H1 (cell line): ENCODE results near the gene PEX14. TPM values are rescaled to one million over a fixed set of nuclear protein-coding genes. Genes with fewer than 3 reads are reported as not detected.

Experiments used
- CTCF ChIA-PET: fragments of 300-600 bp; sonication (Branson Sonifier 250); formaldehyde crosslinking; loops from one replicate; lab custom pipeline; 2021; ENCODE audit not compliant: partially characterized antibody; lab: Charles Lee
- POLR2A ChIA-PET: fragments of 300-600 bp; sonication (Branson Sonifier 250); formaldehyde crosslinking; loops from one replicate; lab custom pipeline; 2021; ENCODE audit warnings: inconsistent platforms; ENCODE audit not compliant: partially characterized antibody; lab: Charles Lee
- DNase-seq, 2 experiments: peaks; one replicate each; pipeline versions ENCODE4 v3.0.0 to v3.0.0-alpha.2; 2010 to 2022; ENCODE audit warnings: low spot score in 2 of 2, low read depth in 1 of 2, mixed read lengths in 1 of 2
- FAIRE-seq: peaks from 2 replicates; lab custom pipeline; 2011; peaks lifted over from hg19 to GRCh38; lab: Jason Lieb, UNC
- H2AFZ ChIP-seq: 2 replicates; pipeline ENCODE4 v1.8.1; 2012; ENCODE audit warnings: low read length, inconsistent platforms
- H2AK5ac ChIP-seq: 2 replicates; pipeline ENCODE4 v1.6.1; 2013; ENCODE audit warnings: low read depth, low read length
- H2BK120ac ChIP-seq: replicated peaks from 2 replicates; pipeline ENCODE3; 2013; ENCODE audit warnings: low read depth, low read length, inconsistent platforms
- H2BK12ac ChIP-seq: 2 replicates; pipeline ENCODE4 v1.6.1; 2013; ENCODE audit warnings: low read depth, low read length
- H2BK15ac ChIP-seq: 2 replicates; pipeline ENCODE4 v1.6.1; 2013; ENCODE audit warnings: low read length
- H2BK20ac ChIP-seq: 2 replicates; pipeline ENCODE4 v1.6.1; 2013; ENCODE audit warnings: low read length
- H2BK5ac ChIP-seq: 2 replicates; pipeline ENCODE4 v1.6.1; 2013; ENCODE audit warnings: low read depth, low read length
- H3K14ac ChIP-seq: 2 replicates; pipeline ENCODE4 v1.6.1; 2013; ENCODE audit warnings: inconsistent platforms; ENCODE audit not compliant: insufficient read length
- H3K18ac ChIP-seq: 2 replicates; pipeline ENCODE4 v1.6.1; 2013; ENCODE audit warnings: low read length; ENCODE audit errors: extremely low read depth
- H3K23ac ChIP-seq: 2 replicates; pipeline ENCODE4 v1.6.1; 2013; ENCODE audit warnings: inconsistent platforms; ENCODE audit not compliant: insufficient read length
- H3K23me2 ChIP-seq: 2 replicates; pipeline ENCODE4 v1.6.1; 2013; ENCODE audit warnings: low read depth, low read length
- H3K27ac ChIP-seq: 2 replicates; pipeline ENCODE4 v1.6.1; 2011; ENCODE audit warnings: low read depth, low read length, inconsistent platforms
- H3K27me3 ChIP-seq, 4 experiments: replicated peaks in 1 of 4; 1 replicate in 1 of 4; 2 replicates in 3 of 4; pipeline versions ENCODE4 v1.6.1 to v1.8.1; 2011 to 2013; ENCODE audit warnings: low read length in 3 of 4, mild to moderate bottlenecking in 3 of 4, inconsistent platforms in 2 of 4, mixed read lengths in 2 of 4, moderate library complexity in 1 of 4; ENCODE audit not compliant: control insufficient read depth in 3 of 4, insufficient read depth in 3 of 4; ENCODE audit errors: extremely low read depth in 1 of 4
- H3K36me3 ChIP-seq, 4 experiments: 2 replicates each; pipeline versions ENCODE4 v1.6.1 to v1.8.1; 2011 to 2013; ENCODE audit warnings: mild to moderate bottlenecking in 4 of 4, low read length in 3 of 4, moderate library complexity in 2 of 4, control low read depth in 1 of 4, inconsistent platforms in 1 of 4; ENCODE audit not compliant: insufficient read depth in 4 of 4, control insufficient read depth in 2 of 4
- H3K4ac ChIP-seq: replicated peaks from 2 replicates; pipeline ENCODE3; 2013; ENCODE audit warnings: low read length, low read depth, mixed read lengths, inconsistent platforms; ENCODE audit not compliant: insufficient read length
- H3K4me1 ChIP-seq, 4 experiments: replicated peaks in 1 of 4; 1 replicate in 1 of 4; 2 replicates in 3 of 4; pipeline versions ENCODE4 v1.6.1 to v1.8.1; 2011 to 2013; ENCODE audit warnings: low read length in 3 of 4, inconsistent platforms in 2 of 4, mixed read lengths in 1 of 4; ENCODE audit not compliant: insufficient read depth in 4 of 4, control insufficient read depth in 3 of 4
- H3K4me2 ChIP-seq, 2 experiments: 2 replicates each; pipeline versions ENCODE4 v1.6.1 to v1.8.1; 2011 to 2013; ENCODE audit warnings: low read depth in 2 of 2, low read length in 2 of 2, control low read depth in 1 of 2, inconsistent platforms in 1 of 2, mild to moderate bottlenecking in 1 of 2; ENCODE audit not compliant: insufficient read depth in 1 of 2
- H3K4me3 ChIP-seq, 4 experiments: fragments of 200-600, 300-600 bp in 1 of 4; sonication (generic), shearing (Covaris generic), sonication (Bioruptor Twin) in 1 of 4; 2 replicates each; pipeline versions ENCODE4 v1.5.1 to v1.8.1; 2011 to 2016; ENCODE audit warnings: low read length in 4 of 4, low read depth in 3 of 4, control low read depth in 2 of 4, inconsistent platforms in 2 of 4, mild to moderate bottlenecking in 2 of 4, mixed read lengths in 1 of 4, moderate library complexity in 1 of 4; ENCODE audit not compliant: insufficient read depth in 2 of 4; ENCODE audit errors: extremely low read depth in 1 of 4
- H3K56ac ChIP-seq: replicated peaks from 2 replicates; pipeline ENCODE3; 2013; ENCODE audit warnings: low read depth, mild to moderate bottlenecking, mixed read lengths, low read length, inconsistent platforms; ENCODE audit not compliant: insufficient read length
- H3K79me1 ChIP-seq: 2 replicates; pipeline ENCODE4 v1.6.1; 2013; ENCODE audit warnings: low read depth, low read length, control low read depth
- H3K79me2 ChIP-seq, 2 experiments: 2 replicates each; pipeline versions ENCODE4 v1.6.1 to v1.8.1; 2012 to 2013; ENCODE audit warnings: low read length in 2 of 2, mild to moderate bottlenecking in 2 of 2, inconsistent platforms in 1 of 2; ENCODE audit not compliant: insufficient read depth in 2 of 2, control insufficient read depth in 1 of 2
- H3K9ac ChIP-seq, 4 experiments: replicated peaks in 1 of 4; 1 replicate in 1 of 4; 2 replicates in 3 of 4; pipeline versions ENCODE4 v1.6.1 to v1.8.1; 2011 to 2013; ENCODE audit warnings: low read depth in 3 of 4, low read length in 3 of 4, control low read depth in 2 of 4, mild to moderate bottlenecking in 2 of 4, moderate library complexity in 2 of 4, inconsistent platforms in 1 of 4; ENCODE audit errors: extremely low read depth in 1 of 4
- H3K9me3 ChIP-seq, 2 experiments: 2 replicates each; pipeline versions ENCODE4 v1.6.1 to v1.8.1; 2012 to 2013; ENCODE audit warnings: mild to moderate bottlenecking in 2 of 2, moderate library complexity in 2 of 2, control low read depth in 1 of 2, inconsistent platforms in 1 of 2, low read depth in 1 of 2, low read length in 1 of 2, mixed read lengths in 1 of 2; ENCODE audit not compliant: insufficient read depth in 2 of 2
- H4K20me1 ChIP-seq, 2 experiments: replicated peaks in 1 of 2; 2 replicates each; pipeline versions ENCODE3 to v1.8.1; 2011 to 2013; ENCODE audit warnings: inconsistent platforms in 2 of 2, low read length in 2 of 2, mild to moderate bottlenecking in 1 of 2; ENCODE audit not compliant: insufficient read depth in 2 of 2, control insufficient read depth in 1 of 2
- H4K5ac ChIP-seq: 2 replicates; pipeline ENCODE4 v1.6.1; 2013; ENCODE audit warnings: low read length, low read depth, mixed read lengths, inconsistent platforms; ENCODE audit not compliant: insufficient read length
- H4K8ac ChIP-seq: 2 replicates; pipeline ENCODE4 v1.8.0; 2013; ENCODE audit warnings: mild to moderate bottlenecking, moderate library complexity, low read length, inconsistent platforms; ENCODE audit not compliant: insufficient read depth; ENCODE audit errors: extremely low read depth
- H4K91ac ChIP-seq: replicated peaks from 2 replicates; pipeline ENCODE3; 2013; ENCODE audit warnings: low read length, mixed read lengths, inconsistent platforms; ENCODE audit not compliant: insufficient read length
- KDM4A ChIP-seq: IDR thresholded peaks from one replicate; pipeline ENCODE4 v1.7.1; 2012; ENCODE audit warnings: low read depth, mild to moderate bottlenecking, moderate library complexity, low read length, inconsistent platforms; ENCODE audit not compliant: severe bottlenecking
- RAD21 ChIP-seq, 2 experiments: IDR thresholded peaks in 1 of 2; conservative IDR thresholded peaks in 1 of 2; 2 replicates each; pipeline ENCODE4 v1.6.1; 2011; ENCODE audit warnings: low read depth in 2 of 2, low read length in 2 of 2, improper control_type of control experiment in 1 of 2, inconsistent platforms in 1 of 2, mild to moderate bottlenecking in 1 of 2, moderate library complexity in 1 of 2
- SIN3A ChIP-seq, 2 experiments: IDR thresholded peaks in 1 of 2; conservative IDR thresholded peaks in 1 of 2; 2 replicates each; pipeline ENCODE4 v1.6.1; 2011 to 2012; ENCODE audit warnings: low read length in 2 of 2, improper control_type of control experiment in 1 of 2, low read depth in 1 of 2, mild to moderate bottlenecking in 1 of 2
- TEAD4 ChIP-seq: IDR thresholded peaks from 2 replicates; pipeline ENCODE4 v1.6.1; 2012; ENCODE audit warnings: low read depth, low read length, inconsistent platforms, mixed read lengths
- WGBS, 2 experiments: shearing (Covaris generic) in 1 of 2; methylation state at CpG; one replicate each; pipeline versions ENCODE4 v1.1.6 to v1.1.7; 2013 to 2015; ENCODE audit warnings: low lambda C conversion rate in 2 of 2, mixed read lengths in 2 of 2, inconsistent platforms in 1 of 2, low coverage in 1 of 2, missing lambda C conversion rate in 1 of 2; ENCODE audit not compliant: insufficient replicate concordance in 2 of 2, insufficient coverage in 1 of 2, insufficient read length in 1 of 2; ENCODE audit errors: extremely low coverage in 1 of 2, missing lambda C conversion rate in 1 of 2; 5-methylcytosine and 5-hydroxymethylcytosine counted together
- polyA plus RNA-seq, 7 experiments: library from polyadenylated mRNA; depleted of rRNA in 3 of 7; stranded (reverse) in 5 of 7; unstranded in 2 of 7; fragments of >200 nt in 5 of 7; fragments of 200-250 nt in 2 of 7; gene quantifications; 1 replicate in 5 of 7; 2 replicates in 1 of 7; 4 replicates in 1 of 7; pipeline versions ENCODE4 v1.2.1 to v1.2.3, GENCODE V29; 2011 to 2013; ENCODE audit warnings: missing spikeins in 2 of 7, mixed read lengths in 2 of 7
- total RNA-seq: library from RNA; stranded (reverse); fragmentation: NEBNext Ultra II Directional; extraction: Animal tissue kit (Norgen Biotek cat#: 25700); gene quantifications from 2 replicates; pipeline ENCODE4 v1.2.1, GENCODE V29; 2021

PEX14 gene
- total and polyA plus RNA-seq, 2 of the 8 experiments (the other 6 are each of a cell fraction or from before 2014, with no cell fraction given), result 13.0 to 19.8 TPM

- TF ChIP-seq KDM4A (no peak), RAD21 (IDR thresholded peaks at IDR 0.05 in 1 of 2, conservative IDR thresholded peaks at IDR 0.05 in 1 of 2; ENCODE audit: low read depth in 2 of 2, low read length in 2 of 2) (0 out of 4 replicates have a peak, but pooled peaks of 1 of the 2 experiments have one; percentile 3), TEAD4 (0 out of 2 replicates have a peak, but pooled peaks have one; percentile 11), SIN3A (conservative IDR thresholded peaks at IDR 0.05 in 1 of 2, IDR thresholded peaks at IDR 0.05 in 1 of 2; ENCODE audit: low read depth in 1 of 2, low read length in 2 of 2) (peak in 1 of 2 experiments; percentile 4; a peak in 1 of 4 replicates)
- TF ChIP-seq, all 59 proteins: peak for 3
- Histone ChIP-seq H3K4ac (no peak overlapping the region), H4K20me1 (no peaks in the 10 kb centered on the region), H3K9ac (no peak overlapping the region), H3K18ac (no peak overlapping the region), H3K36me3 (no peaks in the 10 kb centered on the region), H2BK120ac (no peak overlapping the region), H3K4me3 (peak overlapping the region in 2 of 4 experiments; percentile 14 to 50; a peak in 3 of 8 replicates), H2BK15ac (no peak overlapping the region), H4K8ac (no peak overlapping the region), H4K5ac (peak overlapping the region; percentile 32), H3K23ac (no peak overlapping the region), H3K4me1 (peaks cover 13 to 34% (median 26%) of the 10 kb centered on the region in 4 experiments), H3K27ac (no peak overlapping the region), H2AFZ (no peak overlapping the region), H3K27me3 (0 out of 7 replicates have a peak, but pooled peaks cover 0 to 1% (median 0%) of the 10 kb centered on the region in 4 experiments), H3K9me3 (no peaks in the 10 kb centered on the region), H2AK5ac (no peak overlapping the region), H3K79me1 (no peaks in the 10 kb centered on the region), H4K91ac (no peak overlapping the region), H2BK12ac (no peak overlapping the region), H2BK5ac (no peak overlapping the region), H2BK20ac (no peak overlapping the region), H3K23me2 (peaks cover 3% of the 10 kb centered on the region; the same call in 1 of the 2 replicates), H3K4me2 (peak overlapping the region; percentile 54 to 61), H3K56ac (no peak overlapping the region), H3K79me2 (peaks cover 0 to 33% of the 10 kb centered on the region in 2 experiments; a peak in 3 of 4 replicates), H3K14ac (no peak overlapping the region)
- ChIA-PET CTCF (interaction anchor here (0.6 to 3.9 kb wide), 26 partner anchors 10 to 434 kb away, joined by 3 to 23 read pairs (median 4); no protein-coding TSS in a partner anchor), POLR2A (interaction anchor here (0.7 to 2.2 kb wide), 2 partner anchors 11 to 38 kb away, joined by 3 to 8 read pairs; no protein-coding TSS in a partner anchor)
- 3% methylated on average over 3 of the region's 3 CpGs; no CpG with 5 or more reads in 1 of the 2 experiments for WGBS, 2 experiments
- DNase-seq, result no peak
- peak; percentile 68 for FAIRE-seq
Observed at GRCh38 chr1:10529765-10530164, 55.0 kb downstream of the PEX14 start.
